Choroid plexus epithelial cell (primary cell): Measurements from ENCODE around the gene GATA1.

Experiments used
- DNase-seq: peaks from one replicate; pipeline ENCODE4 v3.0.0-alpha.2; 2010; ENCODE audit warnings: low read depth
- H3K4me3 ChIP-seq: 2 replicates; pipeline ENCODE4 v1.5.1; 2011; ENCODE audit warnings: low read depth, mild to moderate bottlenecking, control low read depth, low read length, moderate library complexity
- CTCF ChIP-seq: conservative IDR thresholded peaks from 2 replicates; pipeline ENCODE4 v1.5.1; 2011; ENCODE audit warnings: low read depth, mild to moderate bottlenecking, control low read depth, inconsistent platforms, low read length, moderate library complexity

The GATA1 gene

GRCh38 chrX:48782795-48783194 is 3.6 kb upstream of the GATA1 start:
- DNase-seq = no peak
- no peak overlapping the region for H3K4me3 ChIP-seq

GRCh38 chrX:48784726-48785125 is 1.7 kb upstream of the GATA1 start:
- no peak for DNase-seq
- TF ChIP-seq CTCF = no peak
- no peak overlapping the region for H3K4me3 ChIP-seq

More at GRCh38 chrX:48782795-48783194, 3.6 kb upstream of the GATA1 start:
- TF ChIP-seq CTCF = no peak

- no peak for DNase-seq
- no peak for TF ChIP-seq CTCF
- H3K4me3 ChIP-seq = no peak overlapping the region
These were observed 1.2 kb upstream of the GATA1 start for GRCh38 chrX:48785186-48785539.

GRCh38 chrX:48785540-48786214 is 713 bp upstream of the GATA1 start:
- H3K4me3 ChIP-seq = no peak overlapping the region
- no peak for TF ChIP-seq CTCF
- no peak for DNase-seq

GRCh38 chrX:48786825-48787504 is 575 bp downstream of the GATA1 start:
- TF ChIP-seq CTCF = no peak
- no peak for DNase-seq

GRCh38 chrX:48787505-48788443 is 1.4 kb downstream of the GATA1 start:
- no peak overlapping the region for H3K4me3 ChIP-seq
- no peak for TF ChIP-seq CTCF
- DNase-seq = no peak

More at GRCh38 chrX:48786825-48787504, 575 bp downstream of the GATA1 start:
- no peak overlapping the region for H3K4me3 ChIP-seq
